ENCODE results near the gene SYNPO.
A peak's percentile ranks its signal among the peaks of the same experiment; 100 is the strongest.

SYNPO gene

GRCh38 chr5:150642991-150643710 is 2.7 kb downstream of the SYNPO start:
- no peak for DNase-seq

- no peak for DNase-seq
Observed at GRCh38 chr5:150644058-150644457, 3.6 kb downstream of the SYNPO start.

GRCh38 chr5:150644514-150644913 is 4.1 kb downstream of the SYNPO start:
- DNase-seq, result peak; percentile 17

GRCh38 chr5:150645070-150645700 is 4.7 kb downstream of the SYNPO start:
- peak; percentile 34 for DNase-seq

- no peak for DNase-seq
Observed at GRCh38 chr5:150647275-150648251, 7.1 kb downstream of the SYNPO start.

- DNase-seq, result no peak
Observed at GRCh38 chr5:150648294-150649107, 8.0 kb downstream of the SYNPO start.

GRCh38 chr5:150649108-150650020 is 8.9 kb downstream of the SYNPO start:
- no peak for DNase-seq

- DNase-seq, result no peak
Observed at GRCh38 chr5:150650021-150651006, 9.9 kb downstream of the SYNPO start.

- DNase-seq, result no peak
Observed at GRCh38 chr5:150651382-150651781, 10.9 kb downstream of the SYNPO start.

- DNase-seq, result no peak
Observed at GRCh38 chr5:150651924-150652671, 11.6 kb downstream of the SYNPO start.

GRCh38 chr5:150653145-150653761 is 12.8 kb downstream of the SYNPO start:
- no peak for DNase-seq

GRCh38 chr5:150653762-150654556 is 13.5 kb downstream of the SYNPO start:
- no peak for DNase-seq

- no peak for DNase-seq
Observed at GRCh38 chr5:150655221-150655620, 14.8 kb downstream of the SYNPO start.

- DNase-seq, result no peak
Observed at GRCh38 chr5:150656191-150657132, 16.0 kb downstream of the SYNPO start.

- DNase-seq, result no peak
Observed at GRCh38 chr5:150658121-150658520, 17.7 kb downstream of the SYNPO start.

GRCh38 chr5:150658699-150659265 is 18.3 kb downstream of the SYNPO start:
- DNase-seq, result no peak
